Left lung (tissue), 10 donors: Measurements from ENCODE around the gene PMFBP1. TPM values are rescaled to one million over a fixed set of nuclear protein-coding genes. Genes with fewer than 3 reads are reported as not detected.

Source experiments
- ATAC-seq: fragments of 200-7000 bp; cut with Tn5 transposase; one replicate; pipeline ENCODE4 v1.9.1; 2020; ENCODE audit warnings: moderate library complexity
- DNase-seq, 4 donors: peaks; one replicate each; pipeline ENCODE4 v3.0.0-alpha.2; 2013 to 2020
- H3K27ac ChIP-seq, 2 donors: fragments of 200-600 bp; sonication (generic) in 1 of 2; one replicate each; pipeline versions ENCODE4 v1.5.0 to v1.8.0; 2020 to 2021
- H3K27me3 ChIP-seq, 2 donors: fragments of 200-600 bp; sonication (generic) in 1 of 2; one replicate each; pipeline versions ENCODE4 v1.5.0 to v1.8.0; 2020 to 2021
- H3K36me3 ChIP-seq, 2 donors: fragments of 200-600 bp; sonication (generic) in 1 of 2; one replicate each; pipeline versions ENCODE4 v1.5.0 to v1.8.0; 2020 to 2021
- H3K4me1 ChIP-seq, 2 donors: fragments of 200-600 bp; one replicate each; pipeline ENCODE4 v1.8.0; 2021
- H3K4me3 ChIP-seq, 2 donors: fragments of 200-600 bp; sonication (generic) in 1 of 2; one replicate each; pipeline versions ENCODE4 v1.5.0 to v1.8.0; 2020 to 2021; ENCODE audit warnings: mild to moderate bottlenecking in 1 of 2
- H3K9me3 ChIP-seq, 2 donors: fragments of 200-600 bp; sonication (generic) in 1 of 2; one replicate each; pipeline versions ENCODE4 v1.5.0 to v1.8.0; 2020 to 2021
- intact Hi-C, 2 donors: fragments of 100-400 bp; cut with DNase I; formaldehyde crosslinking; loops; one replicate each; pipeline versions ENCODE4 v1.11.2 to v1.14.2; 2022
- polyA plus RNA-seq, 6 donors: library from polyadenylated mRNA; unstranded; fragments of 120-200 nt; gene quantifications; one replicate each; pipeline ENCODE4 v1.2.1, GENCODE V29; 2013; ENCODE audit not compliant: insufficient read length in 6 of 6
- total RNA-seq, 2 donors: library from RNA; stranded (reverse); fragmentation: NEBNext Ultra II Directional; extraction: Animal tissue kit (Norgen Biotek cat#: 25700); gene quantifications; one replicate each; pipeline ENCODE4 v1.2.1, GENCODE V29; 2021
- TF ChIP-seq, protein P1 (sequence below), 2 donors: fragments of 200-600 bp; sonication (generic) in 1 of 2; IDR thresholded peaks; one replicate each; pipeline versions ENCODE4 v1.5.0 to v1.8.0; 2021; ENCODE audit warnings: antibody characterized with exemption in 2 of 2
- donor health status: DM: no; HTN: yes; CAD: no.
- donor health status: DM: no; HTN: no; CAD: no.

Gene PMFBP1
- total and polyA plus RNA-seq, 8 donors: 0.47 to 6.5 (median 4.9) TPM

DNA sequence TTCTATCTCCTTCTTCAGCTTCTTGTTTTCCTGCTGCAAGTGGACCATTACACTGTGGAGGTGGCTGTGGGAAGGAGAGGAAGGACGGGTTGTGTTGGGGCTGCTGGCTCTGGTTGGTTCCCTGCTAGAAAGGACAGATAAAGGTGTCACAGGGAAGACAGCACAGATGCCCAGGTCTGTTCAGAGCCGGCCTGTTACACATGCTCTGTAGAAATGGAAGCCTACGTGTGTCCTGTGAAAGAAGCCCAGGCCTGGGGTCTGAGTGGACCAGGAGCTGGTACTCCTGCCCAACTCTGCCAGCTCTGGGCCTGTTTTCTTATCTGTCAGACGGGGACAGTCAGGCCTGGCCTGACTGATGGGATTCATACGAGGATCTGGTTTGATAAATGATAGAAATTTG, 51.9 kb downstream of the PMFBP1 start:
- Histone ChIP-seq H3K4me3 (no peak overlapping the region), H3K9me3 (no peaks in the 10 kb centered on the region), H3K4me1 (peaks cover 0 to 6% of the 10 kb centered on the region in 2 donors), H3K27ac (no peak overlapping the region), H3K36me3 (no peaks in the 10 kb centered on the region), H3K27me3 (no peaks in the 10 kb centered on the region)
- ATAC-seq (no peak), DNase-seq (peak in 1 of 4 donors; percentile 15)
- intact Hi-C loops: loop anchor here in 1 of 2 donors (10.0 kb wide), 1 partner anchor 345 kb away; no protein-coding TSS in a partner anchor
- TF ChIP-seq, protein P1, sequence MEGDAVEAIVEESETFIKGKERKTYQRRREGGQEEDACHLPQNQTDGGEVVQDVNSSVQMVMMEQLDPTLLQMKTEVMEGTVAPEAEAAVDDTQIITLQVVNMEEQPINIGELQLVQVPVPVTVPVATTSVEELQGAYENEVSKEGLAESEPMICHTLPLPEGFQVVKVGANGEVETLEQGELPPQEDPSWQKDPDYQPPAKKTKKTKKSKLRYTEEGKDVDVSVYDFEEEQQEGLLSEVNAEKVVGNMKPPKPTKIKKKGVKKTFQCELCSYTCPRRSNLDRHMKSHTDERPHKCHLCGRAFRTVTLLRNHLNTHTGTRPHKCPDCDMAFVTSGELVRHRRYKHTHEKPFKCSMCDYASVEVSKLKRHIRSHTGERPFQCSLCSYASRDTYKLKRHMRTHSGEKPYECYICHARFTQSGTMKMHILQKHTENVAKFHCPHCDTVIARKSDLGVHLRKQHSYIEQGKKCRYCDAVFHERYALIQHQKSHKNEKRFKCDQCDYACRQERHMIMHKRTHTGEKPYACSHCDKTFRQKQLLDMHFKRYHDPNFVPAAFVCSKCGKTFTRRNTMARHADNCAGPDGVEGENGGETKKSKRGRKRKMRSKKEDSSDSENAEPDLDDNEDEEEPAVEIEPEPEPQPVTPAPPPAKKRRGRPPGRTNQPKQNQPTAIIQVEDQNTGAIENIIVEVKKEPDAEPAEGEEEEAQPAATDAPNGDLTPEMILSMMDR (IDR thresholded peaks at IDR 0.05): no peak

DNA sequence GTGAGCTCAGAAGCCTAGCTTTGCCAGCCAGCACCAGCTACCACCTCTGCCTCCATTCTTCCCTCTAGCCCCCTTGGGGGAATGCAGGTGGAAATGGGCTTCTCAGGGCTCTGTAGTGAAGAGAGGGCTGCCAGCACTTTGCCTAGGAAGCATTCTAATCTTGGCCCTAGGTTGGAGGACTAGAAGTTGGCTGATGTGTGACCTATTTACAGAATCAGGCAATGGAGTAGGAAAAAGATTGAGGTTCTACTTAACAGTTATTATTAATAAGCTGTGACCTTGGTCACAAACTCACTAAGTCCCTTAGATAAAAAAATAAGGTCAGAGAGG, 58.4 kb downstream of the PMFBP1 start:
- ATAC-seq: no peak
- Histone ChIP-seq H3K9me3 (no peaks in the 10 kb centered on the region), H3K27me3 (no peaks in the 10 kb centered on the region), H3K4me3 (no peak overlapping the region), H3K36me3 (peaks cover 0 to 48% of the 10 kb centered on the region in 2 donors), H3K4me1 (no peaks in the 10 kb centered on the region), H3K27ac (no peak overlapping the region)
- TF ChIP-seq, protein P1 (IDR thresholded peaks at IDR 0.05): no peak
- intact Hi-C loops: no loop called here
- no peak for DNase-seq

DNA sequence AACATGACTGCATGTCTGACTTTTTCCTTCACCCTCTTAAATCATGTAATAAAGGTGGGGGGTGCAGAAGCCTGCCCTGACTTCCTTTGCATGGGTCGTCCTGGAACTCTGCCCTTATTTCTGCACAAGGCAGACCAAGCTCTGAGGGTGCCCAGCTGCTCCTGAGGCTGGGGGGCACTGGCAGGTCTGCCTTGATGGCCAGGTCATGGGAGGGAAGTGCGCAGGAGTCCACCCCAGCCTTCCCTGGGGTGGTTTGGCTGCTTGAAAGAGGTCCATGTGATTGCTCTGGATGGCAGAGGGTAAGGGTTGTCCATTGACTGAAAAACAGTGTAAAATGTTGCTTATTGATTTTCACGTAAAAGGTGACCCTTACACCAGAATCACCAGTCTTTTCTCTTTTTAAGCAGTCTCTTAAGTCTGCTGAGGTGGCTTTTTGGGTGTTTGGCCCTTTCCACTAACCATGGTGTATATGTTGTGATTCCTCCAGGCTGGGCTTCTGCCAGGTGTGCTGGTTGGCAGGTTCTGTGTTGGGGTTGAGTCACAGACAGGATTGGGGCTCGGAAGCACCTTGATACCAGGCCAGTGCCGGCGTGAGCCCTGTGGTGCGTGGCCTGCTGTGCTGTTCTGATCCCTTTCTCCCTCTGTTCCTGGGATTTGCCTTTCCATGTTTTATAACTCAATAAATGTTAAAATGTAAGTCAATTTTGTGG, 58.9 kb downstream of the PMFBP1 start:
- Histone ChIP-seq H3K4me1 (no peaks in the 10 kb centered on the region), H3K9me3 (no peaks in the 10 kb centered on the region), H3K4me3 (no peak overlapping the region), H3K27me3 (no peaks in the 10 kb centered on the region), H3K27ac (no peak overlapping the region), H3K36me3 (peaks cover 0 to 53% of the 10 kb centered on the region in 2 donors)
- TF ChIP-seq, protein P1 (IDR thresholded peaks at IDR 0.05): no peak
- intact Hi-C loops: no loop called here
- ATAC-seq: no peak
- peak in 1 of 4 donors; percentile 16 for DNase-seq

DNA sequence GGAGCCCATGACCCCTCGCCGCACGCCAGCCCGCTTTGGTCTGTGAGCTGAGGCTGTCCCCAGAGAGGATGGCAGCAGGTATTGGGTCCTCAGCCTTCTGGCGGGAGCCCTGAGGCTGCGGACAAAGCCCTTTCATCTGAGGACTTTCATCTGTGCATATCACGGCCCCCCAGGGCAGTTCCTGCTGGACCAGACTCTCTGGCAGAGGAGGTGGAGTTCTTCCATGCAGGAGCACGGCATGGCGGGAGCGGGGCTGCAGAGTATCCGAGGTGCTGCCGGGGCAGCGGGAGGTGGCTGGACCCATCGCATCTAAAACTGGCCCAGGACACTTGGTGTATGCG, 59.5 kb downstream of the PMFBP1 start:
- H3K4me1 ChIP-seq: no peaks in the 10 kb centered on the region
- intact Hi-C loops: no loop called here
- TF ChIP-seq, protein P1 (IDR thresholded peaks at IDR 0.05): no peak
- H3K4me3 ChIP-seq: no peak overlapping the region
- peaks cover 0 to 60% of the 10 kb centered on the region in 2 donors for H3K36me3 ChIP-seq
- no peaks in the 10 kb centered on the region for H3K9me3 ChIP-seq
- H3K27me3 ChIP-seq: no peaks in the 10 kb centered on the region
- ATAC-seq: no peak
- peak in 1 of 4 donors; percentile 24 for DNase-seq
- H3K27ac ChIP-seq: no peak overlapping the region

DNA sequence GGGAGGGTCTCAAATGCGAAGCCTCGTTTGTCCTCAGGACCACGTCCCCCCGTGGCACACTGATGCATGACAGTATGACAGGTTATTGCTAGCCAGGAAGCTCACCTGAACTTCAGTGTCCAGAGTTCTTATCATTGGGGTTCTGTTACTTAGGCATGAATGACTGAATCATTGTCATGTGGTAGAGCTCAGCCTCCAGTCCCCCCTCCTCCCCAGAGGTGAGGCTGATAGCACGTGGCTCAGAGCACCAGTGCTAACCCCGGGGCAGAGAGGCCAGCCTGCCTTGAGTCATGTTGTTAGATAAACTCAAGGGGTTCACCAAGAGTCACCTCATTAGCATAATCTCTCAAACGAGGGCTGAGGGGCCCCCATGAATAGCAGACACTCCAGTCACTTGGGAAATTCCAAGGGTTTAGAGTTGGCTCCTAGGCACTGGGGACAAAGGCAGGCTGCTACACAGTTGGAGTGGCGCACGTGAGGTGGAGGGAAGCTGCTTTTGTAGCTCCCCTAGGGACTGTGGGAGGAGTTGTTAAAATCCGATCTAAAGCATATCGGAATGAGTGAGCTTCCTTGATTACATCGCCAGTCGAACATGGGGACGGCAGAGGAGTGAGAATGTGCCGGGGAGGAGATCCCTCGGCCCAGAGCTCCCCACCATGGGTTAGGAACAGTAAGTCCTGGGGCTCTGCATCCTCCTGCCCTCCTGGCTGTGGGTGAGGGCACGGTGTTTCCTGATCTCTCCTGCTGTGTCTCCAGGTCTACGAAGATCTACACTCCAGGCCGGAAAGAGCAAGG, 60.1 kb downstream of the PMFBP1 start:
- Histone ChIP-seq H3K4me3 (no peak overlapping the region), H3K27me3 (no peaks in the 10 kb centered on the region), H3K27ac (no peak overlapping the region), H3K36me3 (peaks cover 0 to 65% of the 10 kb centered on the region in 2 donors), H3K4me1 (no peaks in the 10 kb centered on the region), H3K9me3 (no peaks in the 10 kb centered on the region)
- DNase-seq (peak in 1 of 4 donors; percentile 14), ATAC-seq (no peak)
- TF ChIP-seq, protein P1 (IDR thresholded peaks at IDR 0.05): no peak
- intact Hi-C loops: no loop called here
